Epithelial cell of prostate (primary cell): Measurements from ENCODE around the gene DAB1.
"Not testable (repeated sequence)": the region's sequence is repeated elsewhere in the genome, so short reads cannot be mapped to it uniquely, and the experiment has no call there.

Experiments
- DNase-seq: peaks from one replicate; pipeline ENCODE4 v3.0.0-alpha.2; 2011; ENCODE audit warnings: low read depth, low spot score
- H3K27ac ChIP-seq: fragments of 450-650 bp; 2 replicates; pipeline ENCODE4 v1.5.1; 2017; ENCODE audit warnings: mild to moderate bottlenecking

DAB1 gene

GRCh38 chr1:57367945-57368344, 55.9 kb downstream of the DAB1 start:
- H3K27ac ChIP-seq, result no peak overlapping the region
- no peak for DNase-seq

DNA sequence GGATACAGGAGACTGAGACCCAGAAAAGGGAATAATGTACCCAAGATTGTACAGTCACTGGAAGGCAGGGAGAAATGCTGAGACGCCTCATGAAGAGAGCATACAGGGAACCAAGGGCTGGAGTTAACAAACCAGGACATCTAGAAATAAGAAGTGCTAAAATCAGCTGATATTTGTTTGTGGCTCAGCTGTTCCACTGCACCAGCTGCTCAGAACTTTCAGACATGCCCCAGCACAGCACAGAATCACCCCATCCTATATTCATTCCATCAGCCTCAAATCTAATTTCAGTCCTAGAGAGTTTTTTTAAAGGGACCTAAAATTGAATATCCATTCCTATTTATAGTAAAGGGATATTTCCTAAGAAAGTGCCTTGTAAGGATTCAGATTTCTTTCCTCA, 60.2 kb downstream of the DAB1 start:
- H3K27ac ChIP-seq, result no peak overlapping the region
- DNase-seq, result no peak

GRCh38 chr1:57363165-57363564, 60.7 kb downstream of the DAB1 start:
- no peak overlapping the region for H3K27ac ChIP-seq
- no peak for DNase-seq

GRCh38 chr1:57362480-57362879, 61.4 kb downstream of the DAB1 start:
- DNase-seq, result no peak

GRCh38 chr1:57361516-57361915, 62.3 kb downstream of the DAB1 start:
- no peak overlapping the region for H3K27ac ChIP-seq
- DNase-seq, result no peak

More at GRCh38 chr1:57362480-57362879, 61.4 kb downstream of the DAB1 start:
- no peak overlapping the region for H3K27ac ChIP-seq

DNA sequence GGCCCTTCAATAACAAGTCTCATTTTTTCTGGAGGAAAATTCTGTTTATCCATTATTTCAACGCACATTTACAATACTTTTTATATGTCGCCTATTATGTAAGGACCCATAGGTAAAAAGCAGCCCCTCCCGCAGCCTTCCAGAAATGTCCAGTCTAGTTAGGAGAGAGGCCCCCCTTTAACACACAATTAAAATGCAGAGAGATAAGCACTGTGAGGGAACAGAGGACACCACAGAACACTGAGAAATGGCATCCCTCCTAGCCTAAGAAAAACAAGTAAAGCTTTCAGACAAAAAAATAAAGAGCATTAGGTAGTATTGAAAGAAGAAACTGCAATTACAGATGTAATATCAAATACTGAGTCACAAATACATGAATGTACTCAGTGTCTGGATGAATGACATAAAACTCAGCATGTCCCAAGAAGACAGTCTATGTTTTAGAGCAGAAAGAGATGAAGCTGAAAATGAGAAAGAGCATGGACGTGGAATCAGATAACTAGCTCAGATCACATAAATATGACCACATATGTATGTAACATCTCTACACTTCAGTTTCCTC, 62.9 kb downstream of the DAB1 start:
- no peak overlapping the region for H3K27ac ChIP-seq
- DNase-seq, result no peak

- H3K27ac ChIP-seq, result no peak overlapping the region
- DNase-seq, result no peak
Observed at GRCh38 chr1:57357462-57357861, 66.4 kb downstream of the DAB1 start.

GRCh38 chr1:57353654-57354053, 70.2 kb downstream of the DAB1 start:
- H3K27ac ChIP-seq, result no peak overlapping the region
- DNase-seq, result no peak

DNA sequence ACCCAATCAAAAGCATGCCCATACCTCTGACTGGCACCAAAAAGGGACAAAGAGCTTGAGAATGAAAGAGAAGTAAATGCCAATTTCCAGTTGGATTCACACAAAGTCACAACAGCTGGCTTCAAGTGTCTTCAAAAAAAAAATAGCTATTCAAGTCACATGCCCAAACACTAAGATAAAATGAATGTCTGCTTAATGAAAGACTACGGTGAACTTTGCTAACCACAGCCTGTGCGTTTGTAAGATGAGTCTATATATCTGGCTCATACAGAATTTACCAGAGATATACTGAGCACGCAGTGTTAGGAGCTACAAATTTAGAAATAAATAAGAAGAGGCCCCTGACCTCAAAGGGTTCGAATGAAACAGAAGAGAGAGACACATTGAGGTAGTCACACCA, 73.2 kb downstream of the DAB1 start:
- no peak for DNase-seq
- H3K27ac ChIP-seq, result no peak overlapping the region

GRCh38 chr1:57348921-57349320, 74.9 kb downstream of the DAB1 start:
- DNase-seq, result no peak
- H3K27ac ChIP-seq, result no peak overlapping the region

- H3K27ac ChIP-seq, result no peak overlapping the region
- DNase-seq, result no peak
Observed at GRCh38 chr1:57345916-57346315, 77.9 kb downstream of the DAB1 start.

DNA sequence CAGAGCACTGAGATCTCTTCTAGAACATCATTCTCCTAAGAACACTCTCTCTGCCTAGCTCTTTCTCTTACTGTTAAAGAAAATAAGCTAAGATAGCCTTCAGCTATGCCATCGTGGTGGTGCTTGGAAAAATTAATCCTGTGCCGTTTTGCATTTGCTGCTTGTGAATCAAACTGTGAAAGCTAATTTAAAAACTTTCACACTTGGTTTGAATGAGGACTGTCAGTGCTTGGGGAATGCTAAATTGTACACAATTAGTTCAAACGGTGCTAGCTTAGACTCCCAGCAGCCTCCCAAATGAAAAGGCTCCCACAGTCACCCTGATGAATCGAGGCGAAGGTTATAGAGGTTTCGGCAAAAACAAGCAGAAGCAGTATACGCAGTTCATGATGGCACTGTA, 79.6 kb downstream of the DAB1 start:
- H3K27ac ChIP-seq, result no peak overlapping the region
- DNase-seq, result no peak

GRCh38 chr1:57343298-57343915, 80.5 kb downstream of the DAB1 start:
- not testable (repeated sequence) for DNase-seq, H3K27ac ChIP-seq

DNA sequence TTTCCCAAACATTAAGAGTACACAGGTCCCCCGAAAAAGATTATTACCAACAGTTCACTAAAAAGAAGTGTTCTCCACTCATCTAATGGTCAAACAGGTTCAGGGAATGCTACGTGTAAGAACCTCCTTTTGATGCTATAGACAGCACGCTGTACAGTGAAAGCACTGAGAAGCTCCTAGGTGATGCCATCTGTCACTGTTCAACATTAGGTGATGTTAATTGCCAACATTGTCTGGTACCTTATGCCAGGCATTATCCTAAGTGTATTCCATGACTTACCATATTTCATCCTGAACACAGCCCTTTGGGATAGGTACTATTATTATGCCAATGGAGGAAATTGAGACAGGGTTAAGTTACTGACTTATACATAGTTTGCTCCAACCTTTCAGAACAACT, 82.1 kb downstream of the DAB1 start:
- no peak for DNase-seq
- no peak overlapping the region for H3K27ac ChIP-seq

- H3K27ac ChIP-seq, result no peak overlapping the region
- no peak for DNase-seq
Observed at GRCh38 chr1:57340334-57341070, 83.4 kb downstream of the DAB1 start.

- no peak for DNase-seq
- no peak overlapping the region for H3K27ac ChIP-seq
Observed at GRCh38 chr1:57337623-57338022, 86.2 kb downstream of the DAB1 start.

GRCh38 chr1:57336793-57337192, 87.1 kb downstream of the DAB1 start:
- H3K27ac ChIP-seq, result no peak overlapping the region
- no peak for DNase-seq

GRCh38 chr1:57331620-57332019, 92.2 kb downstream of the DAB1 start:
- DNase-seq, result no peak
- H3K27ac ChIP-seq, result no peak overlapping the region

GRCh38 chr1:57329937-57330336, 93.9 kb downstream of the DAB1 start:
- no peak overlapping the region for H3K27ac ChIP-seq
- no peak for DNase-seq

GRCh38 chr1:57329001-57329527, 94.8 kb downstream of the DAB1 start:
- no peak for DNase-seq
- no peak overlapping the region for H3K27ac ChIP-seq

DNA sequence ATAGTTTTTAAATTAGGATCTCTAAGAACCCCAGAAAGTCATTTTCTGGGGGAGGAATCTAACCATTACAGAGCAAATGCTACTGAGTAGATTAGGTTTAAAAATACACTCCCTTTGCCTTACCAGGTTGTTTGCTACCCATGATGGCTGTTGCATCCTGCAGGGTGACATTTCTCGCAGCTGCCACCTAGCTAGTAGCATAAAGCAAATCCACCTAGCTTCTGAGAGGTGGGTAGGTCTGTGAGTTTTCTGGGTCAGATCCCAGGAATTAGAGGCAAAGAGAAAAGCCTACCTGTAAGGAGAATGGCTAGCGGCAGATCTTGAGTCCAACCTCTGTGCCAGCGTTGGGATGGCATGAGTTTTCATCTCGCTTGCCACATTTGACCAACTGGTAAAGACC, 95.9 kb downstream of the DAB1 start:
- DNase-seq, result no peak
- no peak overlapping the region for H3K27ac ChIP-seq

DNA sequence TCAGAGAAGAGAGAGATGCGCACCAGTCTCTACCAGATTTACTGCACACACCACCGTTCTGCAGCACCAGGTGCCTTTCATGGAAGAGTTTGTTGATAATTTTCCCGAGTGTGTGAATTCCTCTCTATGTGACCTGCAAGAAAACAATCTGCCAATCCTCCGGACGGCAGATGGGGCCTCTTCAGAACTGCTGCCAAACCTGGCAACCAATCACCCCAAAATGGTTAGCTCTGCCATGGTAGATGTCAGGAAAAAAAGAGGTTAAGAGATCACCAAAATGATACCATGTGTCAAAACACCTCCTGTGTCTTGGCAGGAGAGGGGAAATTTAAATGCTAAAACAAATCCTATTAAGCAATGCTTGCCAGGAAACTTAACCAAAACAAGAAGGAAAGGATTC, 96.5 kb downstream of the DAB1 start:
- no peak overlapping the region for H3K27ac ChIP-seq
- no peak for DNase-seq
